Right renal pelvis (tissue), 4 donors: ENCODE data around the gene IQCB1. TPM values are rescaled to one million over a fixed set of nuclear protein-coding genes. Genes with fewer than 3 reads are reported as not detected.
"Not testable (repeated sequence)": the region's sequence is repeated elsewhere in the genome, so short reads cannot be mapped to it uniquely, and the experiment has no call there.

ENCODE experiments used
- DNase-seq, 4 donors: peaks; one replicate each; pipeline ENCODE4 v3.0.0-alpha.2; 2013; ENCODE audit warnings: low read depth in 4 of 4, low spot score in 3 of 4, missing footprints in 1 of 4
- polyA plus RNA-seq, 4 donors: library from polyadenylated mRNA; unstranded; fragments of 120-200 nt; gene quantifications; one replicate each; pipeline ENCODE4 v1.2.1, GENCODE V29; 2013; ENCODE audit not compliant: insufficient read length in 4 of 4

IQCB1 gene
- polyA plus RNA-seq, 4 donors = 30.2 to 41.9 (median 36.2) TPM

- DNase-seq = peak; percentile 88 to 99 (median 97)
Observed at GRCh38 chr3:121749276-121750086, 85.4 kb downstream of the IQCB1 start, which contains the start of gene GOLGB1. Gene GOLGB1 (minus strand): TSS chr3:121749741. CDS start chr3:121730971, 18,770 bp downstream.

- DNase-seq = peak in 1 of 4 donors; percentile 9
Observed at GRCh38 chr3:121748680-121749275, 86.1 kb downstream of the IQCB1 start.

- DNase-seq = no peak
Observed at GRCh38 chr3:121747976-121748375, 86.9 kb downstream of the IQCB1 start.

GRCh38 chr3:121743106-121743505, 91.8 kb downstream of the IQCB1 start:
- not testable (repeated sequence) for DNase-seq

GRCh38 chr3:121740896-121741295, 94.0 kb downstream of the IQCB1 start:
- DNase-seq = no peak

GRCh38 chr3:121739902-121740301, 95.0 kb downstream of the IQCB1 start:
- DNase-seq = no peak

GRCh38 chr3:121737644-121738043, 97.2 kb downstream of the IQCB1 start:
- DNase-seq = no peak

GRCh38 chr3:121736112-121736511, 98.7 kb downstream of the IQCB1 start:
- DNase-seq = no peak

GRCh38 chr3:121735047-121735696, 99.7 kb downstream of the IQCB1 start:
- DNase-seq = no peak

- no peak for DNase-seq
Observed at GRCh38 chr3:121730940-121731687, 103.7 kb downstream of the IQCB1 start.

- DNase-seq = no peak
Observed at GRCh38 chr3:121724130-121724529, 110.7 kb downstream of the IQCB1 start.

- no peak for DNase-seq
Observed at GRCh38 chr3:121723485-121723884, 111.4 kb downstream of the IQCB1 start.

- DNase-seq = no peak
Observed at GRCh38 chr3:121722411-121722810, 112.4 kb downstream of the IQCB1 start.

- no peak for DNase-seq
Observed at GRCh38 chr3:121720163-121720562, 114.7 kb downstream of the IQCB1 start.

Other genes starting within 250 kb of the IQCB1 start
- gene FBXO40, start 241.7 kb downstream of the IQCB1 start, polyA plus RNA-seq = under 1 TPM in 3 of 4 donors, not detected in 1; 0.01 to 0.03 (median 0.03) TPM
- 1 to 10 TPM; 5.3 to 7.3 (median 6.4) TPM for gene HCLS1, start 174.2 kb downstream of the IQCB1 start, polyA plus RNA-seq
- gene GOLGB1, start 85.3 kb downstream of the IQCB1 start, polyA plus RNA-seq = 10 to 100 TPM; 72.8 to 81.5 (median 75.5) TPM
- gene EAF2, start 149 bp upstream of the IQCB1 start, polyA plus RNA-seq = 10 to 100 TPM in 1 of 4 donors, 1 to 10 TPM in 3; 7.4 to 11.2 (median 8.6) TPM
- 10 to 100 TPM in 2 of 4 donors, 1 to 10 TPM in 2; 9.5 to 15.5 (median 11.7) TPM for gene SLC15A2, start 59.3 kb upstream of the IQCB1 start, polyA plus RNA-seq
- 10 to 100 TPM in 1 of 4 donors, 1 to 10 TPM in 3; 8.2 to 10.5 (median 8.9) TPM for gene ILDR1, start 187.2 kb upstream of the IQCB1 start, polyA plus RNA-seq
- gene CD86, start 220.3 kb upstream of the IQCB1 start, polyA plus RNA-seq = 1 to 10 TPM; 1.8 to 2.9 (median 2.3) TPM